Measurements from ENCODE around the gene ZNF322.

The ZNF322 gene

GRCh38 chr6:26613689-26614683 is 45.6 kb downstream of the ZNF322 start:
- DNase-seq (ENCODE audit: low read depth) = no peak

- no peak for DNase-seq (ENCODE audit: low read depth)
Measured at GRCh38 chr6:26613201-26613600, 46.3 kb downstream of the ZNF322 start.

- DNase-seq (ENCODE audit: low read depth) = no peak
Measured at GRCh38 chr6:26611599-26611998, 47.9 kb downstream of the ZNF322 start.

- DNase-seq (ENCODE audit: low read depth) = no peak
Measured at GRCh38 chr6:26609463-26609862, 50.1 kb downstream of the ZNF322 start.

GRCh38 chr6:26607434-26608230 is 51.9 kb downstream of the ZNF322 start:
- peak; percentile 41 for DNase-seq (ENCODE audit: low read depth)

- DNase-seq (ENCODE audit: low read depth) = no peak
Measured at GRCh38 chr6:26604797-26605196, 54.7 kb downstream of the ZNF322 start.

- DNase-seq (ENCODE audit: low read depth) = no peak
Measured at GRCh38 chr6:26604026-26604425, 55.5 kb downstream of the ZNF322 start.

GRCh38 chr6:26602262-26602661 is 57.3 kb downstream of the ZNF322 start:
- no peak for DNase-seq (ENCODE audit: low read depth)

- DNase-seq (ENCODE audit: low read depth) = no peak
Measured at GRCh38 chr6:26600759-26601158, 58.8 kb downstream of the ZNF322 start.

- no peak for DNase-seq (ENCODE audit: low read depth)
Measured at GRCh38 chr6:26599591-26599990, 60.0 kb downstream of the ZNF322 start.

GRCh38 chr6:26599134-26599533 is 60.4 kb downstream of the ZNF322 start:
- no peak for DNase-seq (ENCODE audit: low read depth)

- no peak for DNase-seq (ENCODE audit: low read depth)
Measured at GRCh38 chr6:26598267-26598666, 61.3 kb downstream of the ZNF322 start.

GRCh38 chr6:26597821-26598220 is 61.7 kb downstream of the ZNF322 start:
- no peak for DNase-seq (ENCODE audit: low read depth)

GRCh38 chr6:26597389-26597766 is 62.2 kb downstream of the ZNF322 start:
- no peak for DNase-seq (ENCODE audit: low read depth)

GRCh38 chr6:26596579-26597388 is 62.8 kb downstream of the ZNF322 start, which contains the start of gene ABT1:
ABT1 (plus strand) TSS chr6:26596953; CDS start chr6:26596983, 30 bp downstream.
- DNase-seq (ENCODE audit: low read depth) = peak; percentile 95

- peak; percentile 82 for DNase-seq (ENCODE audit: low read depth)
Measured at GRCh38 chr6:26595669-26596269, 63.8 kb downstream of the ZNF322 start.

GRCh38 chr6:26594730-26595632 is 64.6 kb downstream of the ZNF322 start:
- DNase-seq (ENCODE audit: low read depth) = no peak

- no peak for DNase-seq (ENCODE audit: low read depth)
Measured at GRCh38 chr6:26594131-26594498, 65.4 kb downstream of the ZNF322 start.

- DNase-seq (ENCODE audit: low read depth) = no peak
Measured at GRCh38 chr6:26593278-26594130, 66.0 kb downstream of the ZNF322 start.

- DNase-seq (ENCODE audit: low read depth) = no peak
Measured at GRCh38 chr6:26592649-26593048, 66.9 kb downstream of the ZNF322 start.

Measured in stimulated activated CD4-positive, alpha-beta T cell treated with anti-CD3 and anti-CD28 coated beads, Interleukin-2, amount 100 ng/mL, for 4 hours (primary cell).